Gastroesophageal sphincter (tissue), 3 donors: ENCODE measurements around the gene HMGCS2.

Source experiments
- CTCF ChIP-seq, 4 experiments: fragments of 200-600 bp in 2 of 4; fragments of 450-650 bp in 2 of 4; sonication (generic) in 1 of 4; IDR thresholded peaks; one replicate each; pipeline ENCODE4 v1.5.1; 2017 to 2019; ENCODE audit warnings: antibody characterized with exemption in 4 of 4, mild to moderate bottlenecking in 2 of 4, moderate library complexity in 2 of 4
- EP300 ChIP-seq: sonication (generic); formaldehyde crosslinking; IDR thresholded peaks from one replicate; pipeline ENCODE4 v1.6.1; 2017; ENCODE audit warnings: antibody characterized with exemption, mild to moderate bottlenecking
- POLR2A ChIP-seq, 2 donors: fragments of 450-650 bp; IDR thresholded peaks; one replicate each; pipeline ENCODE4 v1.6.1; 2017; ENCODE audit warnings: antibody characterized with exemption in 2 of 2, mild to moderate bottlenecking in 2 of 2, moderate library complexity in 1 of 2
- POLR2AphosphoS5 ChIP-seq: sonication (generic); formaldehyde crosslinking; IDR thresholded peaks from one replicate; pipeline ENCODE4 v1.6.1; 2017; ENCODE audit warnings: antibody characterized with exemption

GRCh38 chr1:119762409-119762808 is 6.3 kb downstream of the HMGCS2 start:
- TF ChIP-seq CTCF (IDR thresholded peaks at IDR 0.05) (no peak), POLR2AphosphoS5 (no peak), POLR2A (IDR thresholded peaks at IDR 0.05) (no peak), EP300 (no peak)
